Inferior parietal cortex (tissue), 1 donor: ENCODE results near the gene NAB2.
"Not testable (repeated sequence)": the region's sequence is repeated elsewhere in the genome, so short reads cannot be mapped to it uniquely, and the experiment has no call there.

Source experiments
- DNase-seq: peaks from one replicate; pipeline ENCODE4 v3.0.0-alpha.2; 2016; ENCODE audit errors: extremely low spot score

NAB2 gene

DNA sequence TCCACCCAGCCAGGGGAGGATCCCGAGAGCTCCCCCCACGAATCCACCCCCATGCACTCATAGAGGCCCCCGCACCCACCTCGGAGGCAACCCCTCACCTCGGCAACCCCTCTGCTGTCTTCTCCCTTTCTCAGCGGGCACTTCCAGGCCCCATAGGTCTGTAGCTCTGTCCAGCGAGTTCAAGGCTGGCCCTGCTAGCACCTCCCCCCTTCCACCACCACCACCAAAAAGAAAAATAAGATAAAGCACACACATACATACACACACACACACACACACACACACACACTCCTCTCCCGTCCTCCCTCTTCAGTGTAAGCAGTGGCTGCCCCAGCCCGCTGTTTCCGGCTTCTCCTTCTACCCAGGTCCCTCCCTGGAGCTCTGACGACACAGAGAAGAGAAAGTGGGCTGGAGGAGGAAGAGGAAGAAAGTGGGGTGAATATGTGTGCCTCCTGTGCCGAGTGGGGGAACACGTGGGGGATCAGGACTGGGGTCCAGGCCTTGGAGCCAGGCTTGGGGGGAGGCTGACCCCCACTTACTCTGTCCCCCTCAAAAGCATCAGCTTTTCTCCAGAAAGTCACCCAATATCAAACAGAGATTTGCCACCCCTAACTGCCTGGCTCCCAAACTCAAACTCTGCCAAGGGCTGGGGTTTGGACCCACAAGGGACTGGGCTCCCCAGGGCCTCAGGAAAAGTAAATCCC, 22.3 kb downstream of the NAB2 start, which contains the start of gene STAT6:
STAT6 (minus strand) TSS at position 332 of the 704 bp plus-strand sequence. CDS start 3,084 bp downstream, outside the sequence.
- no peak for DNase-seq

DNA sequence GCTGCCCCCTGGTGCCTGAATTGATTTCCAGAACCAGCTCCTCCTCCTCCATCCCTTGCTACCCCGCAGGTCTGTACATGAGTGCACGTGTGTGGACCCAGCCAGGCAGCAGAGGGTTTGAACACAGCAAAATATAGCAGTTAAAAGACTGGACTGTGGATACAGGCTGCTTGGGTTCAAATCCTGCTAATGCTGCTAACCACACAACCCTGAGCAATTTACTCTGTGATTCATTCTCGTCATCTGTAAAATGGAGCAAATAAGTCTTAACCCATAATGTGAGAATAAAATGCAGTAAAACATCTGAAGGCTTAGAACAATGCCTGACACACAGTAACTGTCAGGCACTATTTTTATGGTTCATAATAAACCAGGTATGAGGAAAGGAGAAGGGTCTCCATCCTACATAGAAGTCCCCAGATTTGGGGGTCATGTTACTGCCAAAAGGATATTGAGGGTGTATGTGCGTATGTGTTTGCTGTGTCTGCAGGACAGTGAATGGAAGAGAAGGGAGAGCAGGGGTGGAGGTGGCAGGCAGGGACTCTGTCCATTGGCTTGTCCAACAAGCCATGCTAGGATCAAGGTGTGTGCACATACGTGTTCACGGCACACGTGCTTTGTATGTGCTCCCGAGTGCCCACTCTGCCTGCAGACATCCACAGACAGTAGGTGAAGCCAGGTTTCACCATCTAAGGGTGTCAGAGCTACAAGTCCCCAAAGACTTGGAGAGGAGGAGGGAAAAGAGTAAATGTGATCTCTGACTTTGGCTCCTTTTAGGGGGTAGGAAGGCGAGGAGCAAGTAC, 23.8 kb downstream of the NAB2 start:
- no peak for DNase-seq

DNA sequence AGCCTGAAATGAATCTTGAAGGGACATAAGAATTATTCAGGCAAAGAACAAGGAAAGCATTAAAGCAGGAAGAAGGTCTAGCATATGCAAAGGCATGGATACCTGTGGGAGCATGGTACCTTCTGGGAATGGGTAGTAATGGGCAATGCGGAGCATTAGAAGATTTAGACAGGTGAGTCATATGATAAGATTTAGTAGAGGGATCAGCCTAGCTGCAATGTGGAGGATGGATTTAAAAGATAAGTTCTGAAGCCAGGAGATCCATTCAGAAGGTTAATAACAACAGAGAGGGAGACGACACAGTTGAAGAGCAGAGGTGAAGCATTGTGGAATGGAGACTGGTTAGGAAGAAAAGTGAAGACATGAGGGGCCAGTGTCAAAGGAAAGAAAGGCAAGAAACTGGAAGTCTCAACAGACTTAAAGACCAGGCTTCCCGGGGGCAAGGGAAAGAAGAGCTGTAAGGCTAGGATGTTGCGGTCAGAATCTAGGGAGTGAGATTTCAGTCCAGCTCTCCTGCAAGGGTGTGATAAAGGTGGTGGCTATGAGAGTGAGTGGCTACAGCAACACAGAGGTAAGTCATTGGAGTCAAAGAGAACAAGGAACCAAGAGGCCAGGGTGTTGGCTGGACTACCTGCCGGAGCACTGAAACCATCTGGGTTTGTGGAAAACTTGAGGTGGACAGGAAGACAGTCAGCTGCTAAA, 27.8 kb downstream of the NAB2 start:
- no peak for DNase-seq

DNA sequence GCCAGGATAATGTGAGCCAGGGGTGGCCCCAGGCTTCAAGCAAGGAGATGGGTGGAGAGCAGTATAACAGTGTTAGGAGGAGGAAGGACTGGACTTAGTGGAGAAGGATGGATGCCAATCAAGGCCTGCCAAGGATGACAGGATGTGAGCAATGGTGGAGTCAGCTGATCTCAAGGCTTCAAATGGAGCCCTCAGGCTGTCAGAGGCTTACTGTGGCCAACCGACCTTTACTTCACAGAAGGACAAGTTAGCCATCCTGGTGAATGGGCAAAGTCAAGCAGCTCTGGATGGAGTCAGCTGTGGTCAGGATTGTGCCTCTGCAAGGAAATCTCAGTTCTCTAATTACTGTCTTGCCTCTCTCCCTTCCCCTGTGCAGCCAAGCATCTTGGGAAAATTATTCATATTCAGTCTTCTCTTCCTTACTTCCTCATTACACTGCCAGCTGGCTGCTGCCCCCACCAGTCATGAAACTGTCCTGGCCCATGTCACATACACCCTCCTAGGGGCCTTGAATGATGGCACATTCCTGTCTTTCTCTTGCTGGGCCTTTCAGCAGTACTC, 29.9 kb downstream of the NAB2 start:
- no peak for DNase-seq

- DNase-seq, result no peak
These were observed 30.6 kb downstream of the NAB2 start for GRCh38 chr12:57119294-57120085.

DNA sequence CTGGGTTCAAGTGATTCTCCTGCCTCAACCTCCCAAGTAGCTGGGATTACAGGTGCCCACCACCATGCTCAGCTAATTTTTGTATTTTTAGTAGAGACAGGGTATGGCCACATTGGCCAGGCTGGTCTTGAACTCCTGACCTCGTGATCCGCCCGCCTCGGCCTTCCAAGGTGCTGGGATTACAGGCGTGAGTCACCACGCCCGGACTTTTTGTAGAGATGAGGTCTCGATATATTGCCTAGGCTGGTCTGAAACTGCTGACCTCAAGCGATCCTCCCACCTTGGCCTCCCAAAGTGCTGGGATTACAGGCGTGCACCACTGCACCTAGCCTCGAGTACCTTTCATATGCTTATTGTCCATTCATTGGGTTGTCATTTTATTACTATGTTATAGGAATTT, 31.8 kb downstream of the NAB2 start:
- DNase-seq, result not testable (repeated sequence)

- no peak for DNase-seq
These were observed 34.9 kb downstream of the NAB2 start for GRCh38 chr12:57123813-57124212.

DNA sequence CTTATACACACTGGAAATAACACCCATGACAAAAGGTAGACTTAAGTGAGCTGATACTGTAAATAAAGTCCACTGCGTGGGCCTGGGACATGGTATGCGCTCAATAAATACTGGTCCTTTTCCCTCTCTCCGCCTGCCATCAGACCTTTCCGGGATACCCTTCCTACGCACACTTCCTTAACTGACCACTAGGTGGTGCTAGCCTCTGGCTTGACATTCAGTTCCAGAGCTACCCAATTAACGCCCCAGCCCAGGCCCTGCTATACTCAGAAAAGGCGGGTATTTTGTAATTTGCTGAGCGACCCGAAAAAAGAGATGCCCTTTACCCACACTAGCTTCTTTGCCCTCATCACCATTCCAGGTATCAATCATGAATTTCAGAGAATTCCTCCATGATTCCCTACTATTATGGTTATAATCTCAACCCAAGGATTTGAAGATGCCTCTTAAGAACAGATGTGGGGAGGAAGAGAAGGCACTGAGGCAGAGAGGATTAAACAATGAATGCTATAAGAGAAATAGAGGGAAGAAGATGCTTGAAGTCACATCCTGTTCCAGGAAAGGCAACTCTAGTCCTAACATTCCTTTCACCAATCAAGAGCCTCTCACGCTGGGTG, 35.5 kb downstream of the NAB2 start:
- DNase-seq, result peak; percentile 94

GRCh38 chr12:57126061-57126460, 37.1 kb downstream of the NAB2 start:
- no peak for DNase-seq

DNA sequence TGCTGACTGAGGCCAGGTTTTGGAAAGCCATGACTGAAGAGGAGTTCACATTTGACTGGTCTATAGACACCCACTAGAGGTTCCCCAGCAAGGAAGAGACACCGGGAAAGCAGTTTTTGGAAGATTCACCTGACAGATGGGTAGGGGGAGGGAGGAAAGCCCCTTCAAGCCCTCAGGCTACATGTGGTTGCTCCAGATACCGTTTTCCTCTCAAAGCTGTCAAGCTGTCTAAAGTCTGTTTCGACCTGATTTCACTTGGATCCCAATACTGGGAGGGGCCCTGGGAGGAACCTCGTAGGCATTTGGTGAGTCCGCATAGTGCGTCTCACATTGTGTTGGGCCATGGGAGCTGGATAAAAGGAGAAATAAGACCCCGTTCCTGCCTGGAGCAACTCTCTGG, 37.6 kb downstream of the NAB2 start:
- no peak for DNase-seq

GRCh38 chr12:57127101-57127725, 38.3 kb downstream of the NAB2 start:
- DNase-seq, result no peak

DNA sequence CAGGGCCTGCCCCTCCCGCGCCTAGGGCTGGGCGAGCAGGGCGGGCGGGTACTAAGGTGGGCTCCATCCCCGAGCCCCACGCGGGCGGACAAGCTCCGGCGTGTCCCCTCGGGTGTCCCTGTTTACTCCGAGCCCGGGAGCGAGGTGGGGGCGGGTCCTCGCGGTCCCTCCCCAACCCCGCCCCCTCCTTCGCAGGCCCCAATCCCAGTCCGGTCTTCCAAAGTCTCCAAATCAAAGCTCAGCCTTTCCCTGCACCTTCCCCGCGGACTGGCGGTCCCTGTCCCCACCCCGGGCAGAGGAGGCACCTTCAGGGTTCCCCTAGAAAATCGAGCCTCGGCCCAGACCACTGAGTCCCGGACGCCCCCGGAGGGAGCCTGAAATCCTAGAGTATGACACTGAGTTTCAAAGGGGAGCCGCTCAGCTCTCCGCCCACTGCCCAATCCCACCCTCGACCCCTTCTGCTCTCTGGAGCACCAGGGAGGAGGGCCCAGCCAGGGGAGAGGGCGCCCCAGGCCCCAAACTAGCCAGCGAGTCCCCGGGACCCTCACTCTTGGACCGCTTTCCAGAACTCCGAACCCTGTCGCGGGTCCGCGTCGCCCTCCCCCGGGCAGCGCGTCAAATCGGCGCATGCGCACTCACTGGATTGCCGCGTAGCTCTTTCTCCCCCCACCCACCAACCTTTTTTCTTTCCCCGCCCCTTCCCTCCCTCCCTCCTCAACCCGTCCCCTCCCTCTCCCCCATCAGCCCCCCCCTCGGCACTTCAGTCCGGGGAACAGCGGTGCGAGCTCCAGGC, 39.0 kb downstream of the NAB2 start, which contains the start of gene LRP1:
LRP1 (plus strand) TSS at position 758 of the 793 bp plus-strand sequence. CDS start 482 bp downstream, outside the sequence.
- DNase-seq, result peak; percentile 75

GRCh38 chr12:57128519-57129247, 39.8 kb downstream of the NAB2 start:
- no peak for DNase-seq

- no peak for DNase-seq
These were observed 40.5 kb downstream of the NAB2 start for GRCh38 chr12:57129321-57129842.

DNA sequence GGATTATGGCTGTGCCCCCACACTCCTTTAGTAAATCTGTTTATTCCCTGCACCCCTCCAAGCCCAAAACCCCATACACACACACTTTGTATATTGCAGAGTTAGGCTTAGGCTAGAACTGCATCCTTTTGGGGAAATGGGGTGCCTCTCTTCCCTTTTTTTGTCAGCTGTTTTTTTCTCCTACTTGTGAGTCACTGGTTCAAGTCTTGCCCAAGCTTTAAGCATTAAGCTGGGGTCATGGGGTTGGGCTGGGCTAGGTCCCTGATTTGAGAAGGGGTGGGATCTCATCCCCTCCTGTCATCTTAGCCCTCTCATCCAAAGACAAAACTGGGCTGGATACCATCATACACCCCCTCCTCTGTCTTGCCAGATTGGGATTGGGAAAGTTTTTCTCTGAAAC, 41.0 kb downstream of the NAB2 start:
- DNase-seq, result no peak

DNA sequence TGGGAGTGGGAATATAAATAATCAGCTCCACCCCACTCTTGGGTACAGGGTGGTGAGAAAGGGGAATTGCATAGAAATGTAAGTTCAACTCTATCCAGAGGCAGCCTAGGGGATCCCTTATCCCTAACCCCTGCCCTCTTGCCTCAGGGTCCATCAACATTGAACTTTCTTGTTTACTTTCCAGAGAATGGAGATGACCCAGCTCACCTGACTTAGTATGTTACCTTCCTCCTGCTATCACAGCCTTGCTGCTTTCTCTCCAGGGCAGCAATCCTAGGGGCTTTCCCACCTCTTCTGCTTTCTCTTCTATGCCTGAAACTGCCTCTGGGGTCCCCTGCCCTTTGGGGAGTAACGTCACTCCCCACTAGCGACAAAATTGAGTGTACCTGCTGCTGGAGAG, 42.0 kb downstream of the NAB2 start:
- DNase-seq, result no peak

- no peak for DNase-seq
These were observed 43.2 kb downstream of the NAB2 start for GRCh38 chr12:57131896-57132744.
